PFSK-1 (cell line): ENCODE results near the gene MYO1A.

Experiments
- FOXP2 ChIP-seq: optimal IDR thresholded peaks from 2 replicates; pipeline ENCODE3; 2011; ENCODE audit warnings: borderline replicate concordance, control low read depth, inconsistent platforms; ENCODE audit not compliant: insufficient read depth; ENCODE audit errors: extremely low read length, extremely low read depth
- POLR2AphosphoS5 ChIP-seq: IDR thresholded peaks from 2 replicates; pipeline ENCODE4 v1.6.1; 2012; ENCODE audit warnings: low read depth, mild to moderate bottlenecking, control low read depth, low read length, moderate library complexity
- SIN3A ChIP-seq: IDR thresholded peaks from 2 replicates; pipeline ENCODE4 v1.6.1; 2012; ENCODE audit warnings: mild to moderate bottlenecking, low read length, moderate library complexity, borderline replicate concordance; ENCODE audit not compliant: insufficient read depth
- TAF1 ChIP-seq: IDR thresholded peaks from 2 replicates; pipeline ENCODE4 v1.6.1; 2012; ENCODE audit warnings: low read length, control low read depth, borderline replicate concordance; ENCODE audit not compliant: insufficient read depth
- TF ChIP-seq, protein P1 (sequence below), 2 experiments: IDR thresholded peaks; 2 replicates each; pipeline versions ENCODE4 v1.6.1 to v1.8.0; 2011 to 2012; ENCODE audit warnings: low read depth in 2 of 2, low read length in 2 of 2, control low read depth in 1 of 2, inconsistent platforms in 1 of 2, mild to moderate bottlenecking in 1 of 2, moderate library complexity in 1 of 2; ENCODE audit not compliant: insufficient read depth in 1 of 2

MYO1A gene

GRCh38 chr12:57093415-57094207, 43.7 kb upstream of the MYO1A start:
- TF ChIP-seq TAF1 (no peak), SIN3A (no peak), FOXP2 (no peak)
- TF ChIP-seq, protein P1, sequence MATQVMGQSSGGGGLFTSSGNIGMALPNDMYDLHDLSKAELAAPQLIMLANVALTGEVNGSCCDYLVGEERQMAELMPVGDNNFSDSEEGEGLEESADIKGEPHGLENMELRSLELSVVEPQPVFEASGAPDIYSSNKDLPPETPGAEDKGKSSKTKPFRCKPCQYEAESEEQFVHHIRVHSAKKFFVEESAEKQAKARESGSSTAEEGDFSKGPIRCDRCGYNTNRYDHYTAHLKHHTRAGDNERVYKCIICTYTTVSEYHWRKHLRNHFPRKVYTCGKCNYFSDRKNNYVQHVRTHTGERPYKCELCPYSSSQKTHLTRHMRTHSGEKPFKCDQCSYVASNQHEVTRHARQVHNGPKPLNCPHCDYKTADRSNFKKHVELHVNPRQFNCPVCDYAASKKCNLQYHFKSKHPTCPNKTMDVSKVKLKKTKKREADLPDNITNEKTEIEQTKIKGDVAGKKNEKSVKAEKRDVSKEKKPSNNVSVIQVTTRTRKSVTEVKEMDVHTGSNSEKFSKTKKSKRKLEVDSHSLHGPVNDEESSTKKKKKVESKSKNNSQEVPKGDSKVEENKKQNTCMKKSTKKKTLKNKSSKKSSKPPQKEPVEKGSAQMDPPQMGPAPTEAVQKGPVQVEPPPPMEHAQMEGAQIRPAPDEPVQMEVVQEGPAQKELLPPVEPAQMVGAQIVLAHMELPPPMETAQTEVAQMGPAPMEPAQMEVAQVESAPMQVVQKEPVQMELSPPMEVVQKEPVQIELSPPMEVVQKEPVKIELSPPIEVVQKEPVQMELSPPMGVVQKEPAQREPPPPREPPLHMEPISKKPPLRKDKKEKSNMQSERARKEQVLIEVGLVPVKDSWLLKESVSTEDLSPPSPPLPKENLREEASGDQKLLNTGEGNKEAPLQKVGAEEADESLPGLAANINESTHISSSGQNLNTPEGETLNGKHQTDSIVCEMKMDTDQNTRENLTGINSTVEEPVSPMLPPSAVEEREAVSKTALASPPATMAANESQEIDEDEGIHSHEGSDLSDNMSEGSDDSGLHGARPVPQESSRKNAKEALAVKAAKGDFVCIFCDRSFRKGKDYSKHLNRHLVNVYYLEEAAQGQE (IDR thresholded peaks at IDR 0.05; ENCODE audit: insufficient read depth in 1 of 2, low read depth in 2 of 2, low read length in 2 of 2) = no peak

DNA sequence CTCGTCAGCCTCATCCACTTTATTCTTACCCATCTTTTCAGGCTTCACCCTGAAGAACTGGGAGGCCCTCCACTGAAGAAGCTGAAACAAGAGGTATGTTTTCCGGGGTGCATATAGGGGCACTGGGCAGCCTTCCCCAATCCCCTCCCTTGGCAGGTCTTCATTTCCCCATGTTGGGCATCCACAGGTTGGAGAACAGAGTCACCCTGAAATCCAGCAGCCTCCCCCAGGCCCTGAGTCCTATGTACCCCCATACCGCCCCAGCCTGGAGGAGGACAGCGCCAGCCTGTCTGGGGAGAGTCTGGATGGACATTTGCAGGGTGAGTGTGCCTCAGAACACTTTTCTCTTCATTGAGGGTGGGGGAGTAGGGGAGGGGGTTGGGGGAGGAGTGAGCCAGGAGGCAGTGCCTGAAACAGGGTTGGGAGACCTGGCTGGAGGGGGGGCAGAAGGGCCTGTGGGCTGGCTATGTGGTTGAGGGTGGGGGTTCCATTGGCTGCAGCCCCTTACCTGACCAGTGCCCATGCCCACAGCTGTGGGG, 43.0 kb upstream of the MYO1A start:
- TF ChIP-seq POLR2AphosphoS5 (no peak), SIN3A (no peak), TAF1 (no peak), FOXP2 (no peak)
- TF ChIP-seq, protein P1 (IDR thresholded peaks at IDR 0.05; ENCODE audit: insufficient read depth in 1 of 2, low read depth in 2 of 2, low read length in 2 of 2) = no peak

- no peak for TF ChIP-seq POLR2AphosphoS5
- TF ChIP-seq, protein P1 (IDR thresholded peaks at IDR 0.05; ENCODE audit: insufficient read depth in 1 of 2, low read depth in 2 of 2, low read length in 2 of 2) = no peak
- TF ChIP-seq TAF1 = no peak
- no peak for TF ChIP-seq SIN3A
- TF ChIP-seq FOXP2 = no peak
These were observed 42.6 kb upstream of the MYO1A start for GRCh38 chr12:57092529-57092862.

DNA sequence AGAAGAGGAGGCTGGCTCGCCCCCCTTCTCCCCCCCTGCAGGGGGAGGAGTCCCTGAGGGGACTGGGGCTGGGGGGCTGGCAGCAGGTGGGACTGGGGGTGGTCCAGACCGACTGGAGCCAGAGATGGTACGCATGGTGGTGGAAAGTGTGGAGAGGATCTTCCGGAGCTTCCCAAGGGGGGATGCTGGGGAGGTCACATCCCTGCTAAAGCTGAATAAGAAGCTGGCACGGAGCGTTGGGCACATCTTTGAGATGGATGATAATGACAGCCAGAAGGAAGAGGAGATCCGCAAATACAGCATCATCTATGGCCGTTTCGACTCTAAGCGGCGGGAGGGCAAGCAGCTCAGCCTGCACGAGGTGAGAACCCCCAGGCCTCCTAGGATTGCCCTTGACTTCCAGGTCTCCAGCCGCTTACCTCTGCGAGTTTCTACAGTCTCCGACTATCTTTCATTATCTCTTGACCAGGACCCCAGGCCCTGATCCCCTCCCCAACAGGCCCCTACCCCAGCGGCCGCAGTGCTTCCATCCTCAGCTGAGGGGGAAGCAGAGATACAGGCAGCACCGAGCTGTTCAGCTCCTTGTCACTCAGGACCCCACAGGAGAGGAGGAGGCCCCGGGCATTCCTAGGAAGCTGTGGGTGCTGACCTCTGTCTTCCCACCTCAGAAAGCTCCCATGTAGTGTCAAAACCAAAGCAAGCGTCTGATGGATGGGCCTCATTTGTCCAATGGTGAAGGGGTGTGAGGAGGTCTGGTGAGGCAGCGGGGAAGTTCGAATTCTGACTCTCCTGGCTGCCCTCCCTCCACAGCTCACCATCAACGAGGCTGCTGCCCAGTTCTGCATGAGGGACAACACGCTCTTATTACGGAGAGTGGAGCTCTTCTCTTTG, 42.0 kb upstream of the MYO1A start:
- TF ChIP-seq TAF1 = no peak

GRCh38 chr12:57090924-57091637, 41.2 kb upstream of the MYO1A start:
- no peak for TF ChIP-seq SIN3A

- TF ChIP-seq FOXP2 = no peak
- no peak for TF ChIP-seq POLR2AphosphoS5
- TF ChIP-seq, protein P1 (IDR thresholded peaks at IDR 0.05; ENCODE audit: insufficient read depth in 1 of 2, low read depth in 2 of 2, low read length in 2 of 2) = no peak
- TF ChIP-seq SIN3A = no peak
- no peak for TF ChIP-seq TAF1
These were observed 40.6 kb upstream of the MYO1A start for GRCh38 chr12:57090490-57090889.
